ENCODE results near the gene CRB3.

CRB3 gene

DNA sequence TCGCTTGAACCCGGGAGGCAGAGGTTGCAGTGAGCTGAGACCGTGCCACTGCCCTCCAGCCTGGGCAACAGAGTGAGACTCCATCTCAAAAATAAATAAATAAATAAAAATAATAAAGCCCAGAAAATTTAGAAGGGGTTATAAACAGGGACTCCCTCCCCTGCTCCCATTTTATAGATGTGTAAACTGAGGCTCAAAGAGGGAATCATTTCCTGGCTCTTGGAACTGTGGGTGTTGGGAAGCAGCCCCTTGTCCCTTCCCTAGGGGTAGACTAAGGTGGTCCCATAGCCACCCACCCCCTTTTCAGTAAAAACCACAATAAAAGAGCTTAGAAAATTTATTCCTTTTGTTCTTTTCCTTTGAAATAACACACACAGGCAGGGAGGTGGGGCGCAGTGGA is 24.3 kb upstream of the CRB3 start:
- TF ChIP-seq REST (IDR thresholded peaks at IDR 0.05; ENCODE audit: insufficient read depth in 1 of 2, low read depth in 2 of 2, low read length in 2 of 2), result no peak
- no peak for TF ChIP-seq TAF1 (IDR thresholded peaks at IDR 0.05; ENCODE audit: borderline replicate concordance, insufficient read depth, low read length)
- no peak for TF ChIP-seq POLR2AphosphoS5 (IDR thresholded peaks at IDR 0.05; ENCODE audit: low read depth, low read length)
- no peak for TF ChIP-seq FOXP2 (optimal IDR thresholded peaks at IDR 0.05; ENCODE audit: borderline replicate concordance, extremely low read depth, extremely low read length, insufficient read depth)
- no peak for TF ChIP-seq SIN3A (IDR thresholded peaks at IDR 0.05; ENCODE audit: borderline replicate concordance, insufficient read depth, low read length)

DNA sequence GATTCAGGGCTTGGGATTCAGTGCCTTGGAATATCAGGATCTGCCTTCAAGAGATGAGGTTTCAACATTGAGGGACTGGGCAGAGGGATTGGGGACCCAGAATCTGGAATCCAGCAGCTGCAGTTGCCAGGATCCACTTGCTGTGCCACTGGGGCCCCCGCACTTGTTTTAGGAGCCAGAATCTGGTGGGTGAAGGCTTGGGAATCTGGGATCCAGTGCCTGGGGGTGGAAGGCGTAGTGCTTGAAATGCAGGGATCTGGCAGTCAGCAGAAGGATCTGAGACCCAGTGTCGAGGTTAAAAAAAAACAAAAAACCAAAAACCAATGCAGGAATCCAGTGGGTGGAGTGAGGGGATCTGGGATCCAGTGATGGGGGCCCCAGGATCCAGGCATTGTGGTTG is 23.2 kb upstream of the CRB3 start:
- TF ChIP-seq REST (IDR thresholded peaks at IDR 0.05; ENCODE audit: insufficient read depth in 1 of 2, low read depth in 2 of 2, low read length in 2 of 2) (no peak), POLR2AphosphoS5 (IDR thresholded peaks at IDR 0.05; ENCODE audit: low read depth, low read length) (no peak), FOXP2 (optimal IDR thresholded peaks at IDR 0.05; ENCODE audit: borderline replicate concordance, extremely low read depth, extremely low read length, insufficient read depth) (no peak), TAF1 (IDR thresholded peaks at IDR 0.05; ENCODE audit: borderline replicate concordance, insufficient read depth, low read length) (no peak), SIN3A (IDR thresholded peaks at IDR 0.05; ENCODE audit: borderline replicate concordance, insufficient read depth, low read length) (no peak)

GRCh38 chr19:6442087-6442688 is 21.9 kb upstream of the CRB3 start:
- TF ChIP-seq TAF1 (IDR thresholded peaks at IDR 0.05; ENCODE audit: borderline replicate concordance, insufficient read depth, low read length) (no peak), SIN3A (IDR thresholded peaks at IDR 0.05; ENCODE audit: borderline replicate concordance, insufficient read depth, low read length) (no peak), POLR2AphosphoS5 (IDR thresholded peaks at IDR 0.05; ENCODE audit: low read depth, low read length) (no peak), FOXP2 (optimal IDR thresholded peaks at IDR 0.05; ENCODE audit: borderline replicate concordance, extremely low read depth, extremely low read length, insufficient read depth) (no peak), REST (IDR thresholded peaks at IDR 0.05; ENCODE audit: insufficient read depth in 1 of 2, low read depth in 2 of 2, low read length in 2 of 2) (no peak)

DNA sequence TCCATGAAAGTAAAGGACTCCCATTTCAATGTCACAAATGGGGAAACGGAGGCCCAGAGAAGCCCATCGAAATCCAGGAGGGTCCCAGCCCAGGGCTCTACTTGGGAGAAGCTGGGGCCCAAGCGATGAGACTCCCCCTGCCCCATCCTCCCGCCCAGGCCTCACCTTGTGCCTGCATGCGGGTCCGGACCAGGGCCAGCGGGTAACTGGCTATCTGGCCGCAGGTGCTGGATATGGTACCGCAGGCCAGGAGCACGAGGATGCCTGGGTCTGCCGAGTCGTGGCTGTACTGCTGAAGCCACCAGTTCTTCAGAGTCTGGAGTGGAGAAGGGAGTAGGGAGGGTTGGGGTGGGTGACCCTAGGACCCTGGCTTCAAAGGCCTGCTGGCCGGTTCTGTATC is 20.1 kb upstream of the CRB3 start:
- no peak for TF ChIP-seq TAF1 (IDR thresholded peaks at IDR 0.05; ENCODE audit: borderline replicate concordance, insufficient read depth, low read length)
- TF ChIP-seq FOXP2 (optimal IDR thresholded peaks at IDR 0.05; ENCODE audit: borderline replicate concordance, extremely low read depth, extremely low read length, insufficient read depth), result no peak

- no peak for TF ChIP-seq FOXP2 (optimal IDR thresholded peaks at IDR 0.05; ENCODE audit: borderline replicate concordance, extremely low read depth, extremely low read length, insufficient read depth)
- TF ChIP-seq TAF1 (IDR thresholded peaks at IDR 0.05; ENCODE audit: borderline replicate concordance, insufficient read depth, low read length), result no peak
- no peak for TF ChIP-seq REST (IDR thresholded peaks at IDR 0.05; ENCODE audit: insufficient read depth in 1 of 2, low read depth in 2 of 2, low read length in 2 of 2)
- TF ChIP-seq POLR2AphosphoS5 (IDR thresholded peaks at IDR 0.05; ENCODE audit: low read depth, low read length), result no peak
- TF ChIP-seq SIN3A (IDR thresholded peaks at IDR 0.05; ENCODE audit: borderline replicate concordance, insufficient read depth, low read length), result no peak
Measured at GRCh38 chr19:6446452-6446851, 17.6 kb upstream of the CRB3 start.
